ENCODE results near the gene CRYBG1.

The CRYBG1 gene

DNA sequence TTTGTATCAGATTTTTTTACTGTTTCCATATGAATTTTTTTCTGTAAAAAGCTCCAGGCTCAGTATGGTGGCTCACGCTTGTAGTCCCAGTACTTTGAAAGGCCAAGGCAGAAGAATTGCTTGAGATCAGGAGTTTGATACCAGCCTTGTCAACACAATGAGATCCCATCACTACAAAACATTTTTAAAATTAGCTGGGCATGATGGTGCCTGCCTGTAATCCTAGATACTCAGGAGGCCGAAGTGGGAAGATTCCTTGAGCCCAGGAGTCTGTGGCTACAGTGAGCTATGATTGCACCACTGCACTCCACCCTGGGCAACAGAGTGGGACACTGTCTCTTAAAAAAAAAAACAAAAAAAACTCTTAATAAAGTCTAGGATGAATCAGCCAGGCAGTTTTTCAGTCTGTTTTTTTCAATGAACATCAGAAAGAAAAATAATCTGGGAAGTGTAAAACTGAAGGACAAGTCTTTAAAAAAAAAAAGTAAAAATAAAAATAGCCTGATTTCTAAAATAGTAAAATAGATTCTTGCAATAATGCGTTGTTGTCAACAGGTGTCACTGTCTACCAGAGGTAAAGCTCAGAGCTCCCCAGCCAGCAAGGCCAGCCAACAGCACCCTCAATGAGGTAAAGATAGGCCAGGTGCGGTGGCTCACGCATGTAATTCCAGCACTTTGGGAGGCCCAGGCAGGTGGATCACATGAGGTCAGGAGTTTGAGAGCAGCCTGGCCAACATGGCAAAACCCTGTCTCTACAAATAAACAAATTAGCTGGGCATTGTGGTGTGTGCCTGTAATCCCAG is 25.7 kb upstream of the CRYBG1 start:
- H3K9me3 ChIP-seq (ENCODE audit: control insufficient read depth, low read length) = no peaks in the 10 kb centered on the region
- no peak overlapping the region for H3K4me3 ChIP-seq (ENCODE audit: insufficient read depth, low read depth, low read length)
- 44 to 45% methylated on average over 5 of the region's 5 CpGs for WGBS, 2 experiments
- H3K36me3 ChIP-seq (ENCODE audit: control insufficient read depth, insufficient read depth, low read length) = no peaks in the 10 kb centered on the region
- H3K27me3 ChIP-seq (ENCODE audit: control insufficient read depth, insufficient read depth, low read length, poor library complexity, severe bottlenecking) = no peaks in the 10 kb centered on the region
- no peak overlapping the region for H3K27ac ChIP-seq (ENCODE audit: insufficient read depth, low read depth, low read length, poor library complexity, severe bottlenecking)
- no peaks in the 10 kb centered on the region for H3K4me1 ChIP-seq (ENCODE audit: control insufficient read depth, insufficient read depth, low read length)

DNA sequence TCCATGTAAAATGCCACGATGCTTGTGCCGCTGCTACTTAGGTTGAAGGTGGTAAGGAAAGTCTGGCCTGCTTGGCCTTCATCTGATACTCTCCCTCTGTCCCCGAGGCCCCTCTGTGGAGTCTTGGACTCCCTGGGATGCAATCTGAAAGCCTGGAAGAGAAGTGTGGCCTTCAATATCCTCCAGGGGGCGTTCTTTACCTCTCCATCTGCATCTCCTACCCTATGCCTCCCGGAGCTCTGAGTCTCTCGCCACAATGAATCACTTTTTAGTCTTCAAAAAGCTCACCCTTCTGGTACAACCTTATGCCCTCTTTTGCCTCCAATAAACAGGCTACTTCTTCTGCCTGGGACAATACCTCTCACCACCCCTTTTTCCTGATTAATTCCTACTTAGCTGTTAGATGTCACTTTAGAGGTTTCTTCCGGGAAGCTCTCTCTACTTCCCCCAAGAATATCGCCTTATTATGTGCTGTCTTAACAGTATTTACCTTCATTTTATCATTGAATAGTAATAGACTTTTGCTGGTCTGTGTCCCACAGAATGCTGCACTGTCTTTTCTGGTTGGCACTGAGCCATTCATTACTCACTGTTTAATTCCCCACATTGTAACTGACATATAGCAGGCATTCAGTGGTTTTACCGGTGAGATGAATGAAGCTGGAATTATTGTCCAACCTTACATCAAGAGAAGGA is 21.0 kb upstream of the CRYBG1 start:
- Histone ChIP-seq H3K27me3 (ENCODE audit: control insufficient read depth, insufficient read depth, low read length, poor library complexity, severe bottlenecking) (no peaks in the 10 kb centered on the region), H3K4me1 (ENCODE audit: control insufficient read depth, insufficient read depth, low read length) (no peaks in the 10 kb centered on the region), H3K9me3 (ENCODE audit: control insufficient read depth, low read length) (no peaks in the 10 kb centered on the region), H3K36me3 (ENCODE audit: control insufficient read depth, insufficient read depth, low read length) (no peaks in the 10 kb centered on the region), H3K27ac (ENCODE audit: insufficient read depth, low read depth, low read length, poor library complexity, severe bottlenecking) (no peak overlapping the region), H3K4me3 (ENCODE audit: insufficient read depth, low read depth, low read length) (no peak overlapping the region)
- 15 to 38% methylated on average over 6 to 9 of the region's 9 CpGs for WGBS, 2 experiments

DNA sequence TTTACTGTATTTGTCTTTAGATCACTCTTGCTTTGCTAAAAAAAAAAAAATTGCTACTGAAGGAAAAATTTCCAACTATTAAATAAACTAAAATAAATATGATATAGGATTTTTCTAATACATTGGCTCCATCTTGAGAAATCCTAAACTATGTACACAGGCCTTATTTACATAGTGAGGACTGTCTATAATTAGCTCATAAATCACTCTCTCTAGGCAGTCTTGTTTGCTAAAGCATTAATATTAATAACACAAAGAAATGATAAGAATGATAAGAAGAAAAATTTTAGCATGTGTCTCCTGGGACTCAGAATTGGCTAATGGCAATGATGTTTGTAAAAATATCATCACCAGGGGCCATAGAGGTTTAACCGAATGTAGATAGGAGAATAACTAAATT is 13.3 kb upstream of the CRYBG1 start:
- H3K4me3 ChIP-seq (ENCODE audit: insufficient read depth, low read depth, low read length) = no peak overlapping the region
- no peaks in the 10 kb centered on the region for H3K4me1 ChIP-seq (ENCODE audit: control insufficient read depth, insufficient read depth, low read length)
- 89 to 100% methylated on average over 1 of the region's 1 CpG for WGBS, 2 experiments
- H3K36me3 ChIP-seq (ENCODE audit: control insufficient read depth, insufficient read depth, low read length) = no peaks in the 10 kb centered on the region
- H3K9me3 ChIP-seq (ENCODE audit: control insufficient read depth, low read length) = no peaks in the 10 kb centered on the region
- no peak overlapping the region for H3K27ac ChIP-seq (ENCODE audit: insufficient read depth, low read depth, low read length, poor library complexity, severe bottlenecking)
- H3K27me3 ChIP-seq (ENCODE audit: control insufficient read depth, insufficient read depth, low read length, poor library complexity, severe bottlenecking) = no peaks in the 10 kb centered on the region

DNA sequence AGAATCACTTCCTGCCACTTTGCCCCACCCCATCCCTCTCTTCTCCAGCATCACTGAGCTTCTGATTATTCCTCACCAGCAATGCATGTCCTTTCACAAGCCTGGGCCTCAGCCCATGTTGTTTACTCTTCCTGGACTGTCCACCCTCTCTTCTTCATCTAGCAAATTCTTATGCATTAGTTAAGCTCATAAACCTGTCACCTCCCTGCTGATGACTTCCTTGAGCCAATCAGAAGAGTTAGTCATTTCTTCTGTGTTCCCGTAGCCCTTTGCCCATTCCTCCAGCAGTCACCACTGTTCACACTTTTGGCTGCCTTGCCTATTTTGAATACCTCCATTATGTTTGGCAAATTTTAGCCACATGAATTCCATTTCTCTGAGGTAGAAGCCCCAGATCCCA is 4.1 kb upstream of the CRYBG1 start:
- H3K9me3 ChIP-seq (ENCODE audit: control insufficient read depth, low read length) = no peaks in the 10 kb centered on the region
- no peak overlapping the region for H3K4me3 ChIP-seq (ENCODE audit: insufficient read depth, low read depth, low read length)
- H3K36me3 ChIP-seq (ENCODE audit: control insufficient read depth, insufficient read depth, low read length) = no peaks in the 10 kb centered on the region
- H3K4me1 ChIP-seq (ENCODE audit: control insufficient read depth, insufficient read depth, low read length) = peaks cover 7% of the 10 kb centered on the region
- H3K27ac ChIP-seq (ENCODE audit: insufficient read depth, low read depth, low read length, poor library complexity, severe bottlenecking) = no peak overlapping the region
- 85 to 88% methylated on average over 1 of the region's 1 CpG for WGBS, 2 experiments
- H3K27me3 ChIP-seq (ENCODE audit: control insufficient read depth, insufficient read depth, low read length, poor library complexity, severe bottlenecking) = peaks cover 27% of the 10 kb centered on the region

DNA sequence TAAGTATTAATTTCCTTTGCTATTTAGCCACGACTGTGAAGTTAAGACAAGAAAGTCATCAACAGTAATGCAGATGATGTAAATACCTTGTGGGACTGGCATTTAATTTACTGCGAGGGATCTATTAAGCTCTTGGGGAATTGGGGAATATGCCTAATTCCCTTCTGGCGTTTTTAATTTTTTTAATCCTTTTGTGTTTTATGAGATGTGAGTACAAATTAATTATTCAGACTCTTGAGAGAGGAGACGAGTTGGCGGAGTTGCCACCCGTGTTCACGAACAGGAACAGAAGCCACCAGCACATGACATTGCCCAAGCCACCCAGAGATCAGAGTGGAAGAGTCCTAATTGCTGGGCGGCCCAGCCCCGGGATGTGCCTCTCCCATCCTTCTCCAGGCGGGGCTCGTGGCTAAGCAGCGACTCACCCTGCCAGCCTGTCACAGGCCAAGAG is 533 bp upstream of the CRYBG1 start:
- Histone ChIP-seq H3K27ac (ENCODE audit: insufficient read depth, low read depth, low read length, poor library complexity, severe bottlenecking) (no peak overlapping the region), H3K4me3 (ENCODE audit: insufficient read depth, low read depth, low read length) (peak overlapping the region; percentile 49), H3K4me1 (ENCODE audit: control insufficient read depth, insufficient read depth, low read length) (peaks cover 7% of the 10 kb centered on the region), H3K36me3 (ENCODE audit: control insufficient read depth, insufficient read depth, low read length) (no peaks in the 10 kb centered on the region), H3K27me3 (ENCODE audit: control insufficient read depth, insufficient read depth, low read length, poor library complexity, severe bottlenecking) (peaks cover 38% of the 10 kb centered on the region), H3K9me3 (ENCODE audit: control insufficient read depth, low read length) (no peaks in the 10 kb centered on the region)
- WGBS, 2 experiments = 34 to 36% methylated on average over 12 of the region's 12 CpGs

DNA sequence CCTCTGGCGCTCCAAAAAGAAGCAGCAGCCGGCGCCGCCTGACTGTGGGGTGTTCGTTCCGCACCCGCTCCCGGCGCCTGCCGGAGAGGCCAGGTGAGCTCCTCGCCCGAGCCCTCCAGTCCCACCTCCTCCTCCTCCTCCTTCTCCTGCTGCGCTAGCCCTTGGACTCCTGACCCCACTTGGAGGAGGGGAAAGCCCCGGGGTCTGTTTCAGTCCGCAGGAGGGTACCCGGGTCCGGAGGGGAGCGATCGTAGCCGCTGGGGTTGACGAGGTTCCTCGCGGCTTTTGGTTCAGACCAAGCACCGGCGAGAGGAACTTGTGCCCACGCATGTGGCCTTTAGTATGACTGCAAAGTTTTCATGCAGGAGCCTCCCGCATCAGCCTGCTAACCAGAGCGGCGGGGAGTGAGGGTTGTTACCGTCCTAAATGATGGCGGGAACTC is 493 bp downstream of the CRYBG1 start:
- H3K27ac ChIP-seq (ENCODE audit: insufficient read depth, low read depth, low read length, poor library complexity, severe bottlenecking) = no peak overlapping the region
- peaks cover 7% of the 10 kb centered on the region for H3K4me1 ChIP-seq (ENCODE audit: control insufficient read depth, insufficient read depth, low read length)
- no peaks in the 10 kb centered on the region for H3K36me3 ChIP-seq (ENCODE audit: control insufficient read depth, insufficient read depth, low read length)
- no peaks in the 10 kb centered on the region for H3K9me3 ChIP-seq (ENCODE audit: control insufficient read depth, low read length)
- WGBS, 2 experiments = 4 to 5% methylated on average over 31 of the region's 31 CpGs
- peaks cover 38% of the 10 kb centered on the region for H3K27me3 ChIP-seq (ENCODE audit: control insufficient read depth, insufficient read depth, low read length, poor library complexity, severe bottlenecking)
- peak overlapping the region; percentile 49 for H3K4me3 ChIP-seq (ENCODE audit: insufficient read depth, low read depth, low read length)

DNA sequence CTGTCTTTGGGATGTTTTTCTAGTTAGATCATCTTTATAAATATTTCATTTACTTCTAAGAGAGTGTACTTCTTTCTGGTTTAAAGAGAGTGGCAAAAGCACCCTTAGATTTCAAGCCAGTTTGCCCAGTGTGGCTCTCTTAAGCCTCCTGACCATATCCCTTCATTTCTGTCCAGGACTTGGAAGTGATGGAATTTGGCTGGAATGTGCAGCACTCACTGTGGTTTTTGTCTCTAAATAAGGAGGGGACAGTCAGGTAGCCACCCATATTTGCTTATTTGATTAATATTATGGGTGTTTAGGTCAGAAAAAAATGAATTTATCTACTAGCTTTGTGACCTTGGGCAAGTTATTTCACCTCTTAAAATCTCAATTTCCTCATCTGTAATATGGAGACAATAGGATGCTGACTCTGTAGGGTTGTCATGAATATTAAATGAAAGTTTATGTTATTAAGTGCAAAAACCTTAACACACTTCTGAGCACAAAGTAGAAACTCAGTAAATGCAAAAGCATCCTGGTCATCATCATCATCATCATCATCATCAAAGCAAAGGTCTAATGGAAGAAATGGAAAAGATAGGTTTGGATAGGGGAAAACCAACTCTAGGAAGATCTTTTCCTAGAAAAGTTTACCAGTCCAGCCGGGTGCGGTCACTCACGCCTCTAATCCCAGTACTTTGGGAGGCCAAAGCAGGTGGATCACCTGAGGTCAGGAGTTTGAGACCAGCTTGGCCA is 3.1 kb downstream of the CRYBG1 start:
- H3K36me3 ChIP-seq (ENCODE audit: control insufficient read depth, insufficient read depth, low read length) = no peaks in the 10 kb centered on the region
- H3K4me1 ChIP-seq (ENCODE audit: control insufficient read depth, insufficient read depth, low read length) = peaks cover 7% of the 10 kb centered on the region
- peaks cover 37% of the 10 kb centered on the region for H3K27me3 ChIP-seq (ENCODE audit: control insufficient read depth, insufficient read depth, low read length, poor library complexity, severe bottlenecking)
- no peak overlapping the region for H3K27ac ChIP-seq (ENCODE audit: insufficient read depth, low read depth, low read length, poor library complexity, severe bottlenecking)
- no peak overlapping the region for H3K4me3 ChIP-seq (ENCODE audit: insufficient read depth, low read depth, low read length)
- no peaks in the 10 kb centered on the region for H3K9me3 ChIP-seq (ENCODE audit: control insufficient read depth, low read length)
- 88 to 89% methylated on average over 3 of the region's 3 CpGs for WGBS, 2 experiments

DNA sequence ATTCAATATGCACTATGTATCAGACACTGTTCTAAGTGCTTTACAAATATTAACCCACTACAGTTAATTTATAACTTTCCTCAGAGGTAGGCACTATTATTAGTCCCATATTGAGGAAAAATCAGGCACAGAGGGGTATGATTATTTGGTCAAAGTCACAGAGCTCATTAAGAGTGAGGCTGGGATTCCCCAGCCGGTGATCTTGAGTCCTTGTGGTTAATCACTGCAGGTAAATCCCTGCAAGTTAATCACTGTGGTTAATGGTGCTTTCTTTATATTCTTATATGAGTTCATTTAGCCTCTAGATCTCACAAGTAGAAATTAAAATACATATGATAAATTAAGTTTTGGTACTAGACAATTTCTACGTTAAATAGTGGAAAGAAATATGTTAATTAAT is 9.2 kb downstream of the CRYBG1 start:
- no peaks in the 10 kb centered on the region for H3K36me3 ChIP-seq (ENCODE audit: control insufficient read depth, insufficient read depth, low read length)
- H3K27ac ChIP-seq (ENCODE audit: insufficient read depth, low read depth, low read length, poor library complexity, severe bottlenecking) = no peak overlapping the region
- no peaks in the 10 kb centered on the region for H3K4me1 ChIP-seq (ENCODE audit: control insufficient read depth, insufficient read depth, low read length)
- no peaks in the 10 kb centered on the region for H3K27me3 ChIP-seq (ENCODE audit: control insufficient read depth, insufficient read depth, low read length, poor library complexity, severe bottlenecking)
- no peak overlapping the region for H3K4me3 ChIP-seq (ENCODE audit: insufficient read depth, low read depth, low read length)
- WGBS, 2 experiments = 82 to 87% methylated on average over 1 of the region's 2 CpGs
- H3K9me3 ChIP-seq (ENCODE audit: control insufficient read depth, low read length) = no peaks in the 10 kb centered on the region

DNA sequence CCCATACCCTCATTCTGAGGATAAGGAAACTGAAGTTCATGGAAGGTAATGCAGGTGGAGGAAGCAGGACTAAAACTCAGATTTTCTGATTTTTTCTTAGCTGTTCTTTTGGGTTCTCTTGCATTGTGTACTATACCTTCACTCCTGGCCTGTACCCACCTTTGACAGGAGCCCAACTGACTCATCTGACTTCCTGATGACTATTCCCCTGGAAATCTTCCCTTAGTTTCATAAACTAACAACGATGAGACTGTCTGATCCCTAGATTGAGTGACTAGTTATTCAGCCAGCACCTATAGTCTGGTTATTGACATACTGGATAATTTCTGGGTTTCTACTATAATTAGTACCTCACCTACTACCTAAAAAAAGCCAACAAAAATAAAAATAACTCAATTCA is 10.1 kb downstream of the CRYBG1 start:
- Histone ChIP-seq H3K4me1 (ENCODE audit: control insufficient read depth, insufficient read depth, low read length) (no peaks in the 10 kb centered on the region), H3K9me3 (ENCODE audit: control insufficient read depth, low read length) (no peaks in the 10 kb centered on the region), H3K27ac (ENCODE audit: insufficient read depth, low read depth, low read length, poor library complexity, severe bottlenecking) (no peak overlapping the region), H3K36me3 (ENCODE audit: control insufficient read depth, insufficient read depth, low read length) (no peaks in the 10 kb centered on the region), H3K4me3 (ENCODE audit: insufficient read depth, low read depth, low read length) (no peak overlapping the region), H3K27me3 (ENCODE audit: control insufficient read depth, insufficient read depth, low read length, poor library complexity, severe bottlenecking) (no peaks in the 10 kb centered on the region)
- WGBS, 2 experiments = 89 to 93% methylated on average over 1 of the region's 1 CpG
